ENCODE measurements around the gene TNNT3. TPM values are rescaled to one million over a fixed set of nuclear protein-coding genes. Genes with fewer than 3 reads are reported as not detected.

The TNNT3 gene
- total RNA-seq, 1 experiment from 2014 or later = 0.71 TPM

GRCh38 chr11:1917523-1918435 lies 1.7 kb upstream of the TNNT3 start:
- no peak for DNase-seq (ENCODE audit: low read depth, low spot score)
- Histone ChIP-seq H4K20me1 (ENCODE audit: insufficient read depth) (no peaks in the 10 kb centered on the region), H3K79me2 (ENCODE audit: insufficient read depth, low read length) (no peaks in the 10 kb centered on the region), H3K9ac (ENCODE audit: low read length) (no peak overlapping the region), H3K4me3 (replicated peaks in 1 of 2; ENCODE audit: low read depth in 1 of 2, low read length in 2 of 2) (no peak overlapping the region), H3K9me3 (ENCODE audit: control insufficient read depth in 1 of 2, insufficient read depth in 1 of 2, low read depth in 1 of 2, low read length in 2 of 2) (no peaks in the 10 kb centered on the region), H3K4me2 (ENCODE audit: low read length) (no peak overlapping the region), H3K27me3 (ENCODE audit: insufficient read depth, low read length) (no peaks in the 10 kb centered on the region), H3K4me1 (ENCODE audit: control insufficient read depth in 1 of 2, insufficient read depth in 2 of 2, low read length in 2 of 2) (no peaks in the 10 kb centered on the region), H3K27ac (ENCODE audit: low read depth, low read length) (no peak overlapping the region), H2AFZ (ENCODE audit: low read depth, low read length, poor library complexity, severe bottlenecking) (no peak overlapping the region), H3K36me3 (ENCODE audit: control insufficient read depth in 1 of 2, insufficient read depth in 2 of 2, low read length in 2 of 2) (no peaks in the 10 kb centered on the region), H3K9me2 (ENCODE audit: insufficient read depth) (no peaks in the 10 kb centered on the region)
- POLR2A ChIA-PET = no interaction called here
- BruUV-seq (replicated peaks) = no TSS peak
- CTCF ChIA-PET = interaction anchor here (1.7 kb wide), 1 partner anchor 36 kb away, joined by 7 read pairs; no protein-coding TSS in a partner anchor
- TF ChIP-seq FOSL1 (IDR thresholded peaks at IDR 0.05; ENCODE audit: low read depth) (no peak), EGR1 (IDR thresholded peaks at IDR 0.05; ENCODE audit: low read depth) (no peak), MAX (IDR thresholded peaks at IDR 0.05) (no peak), ATF3 (IDR thresholded peaks at IDR 0.05) (no peak), RAD21 (IDR thresholded peaks at IDR 0.05; ENCODE audit: low read depth) (peak; percentile 26; the same call in 1 of the 2 replicates), SIN3A (IDR thresholded peaks at IDR 0.05; ENCODE audit: low read depth) (no peak), SP1 (IDR thresholded peaks at IDR 0.05; ENCODE audit: low read depth) (no peak), CTCF (IDR thresholded peaks at IDR 0.05 in 2 of 3, conservative IDR thresholded peaks at IDR 0.05 in 1 of 3; ENCODE audit: borderline replicate concordance in 1 of 3, insufficient read depth in 1 of 3, low read depth in 2 of 3, low read length in 2 of 3) (peak; percentile 26 to 65 (median 55); a peak in 5 of 6 replicates), YY1 (IDR thresholded peaks at IDR 0.05; ENCODE audit: extremely low read depth, insufficient replicate concordance, low read depth, low read length) (no peak), JUND (IDR thresholded peaks at IDR 0.05) (no peak), CBX3 (IDR thresholded peaks at IDR 0.05; ENCODE audit: low read depth) (no peak), ZFX (IDR thresholded peaks at IDR 0.05) (no peak), EZH2phosphoT487 (IDR thresholded peaks at IDR 0.05; ENCODE audit: borderline replicate concordance) (no peak), CEBPB (IDR thresholded peaks at IDR 0.05; ENCODE audit: low read depth) (no peak), ZNF274 (IDR thresholded peaks at IDR 0.05; ENCODE audit: low read depth, low read length) (no peak)
- RAD21 ChIA-PET (ENCODE audit: low non-redundant PET in 1 of 2, low total read pairs in 2 of 2, uncharacterized antibody in 2 of 2, unreplicated experiment in 2 of 2) = no interaction called here
- intact Hi-C loops (cut with micrococcal nuclease) = loop anchor here (5.0 kb wide), 1 partner anchor 35 kb away; no protein-coding TSS in a partner anchor
- peak; percentile 71 for ATAC-seq
